Ishikawa (cell line): ENCODE measurements around the gene GNGT1.

Source experiments
- CEBPB ChIP-seq: IDR thresholded peaks from 2 replicates; pipeline ENCODE4 v1.6.1; 2012
- RAD21 ChIP-seq: IDR thresholded peaks from 2 replicates; pipeline ENCODE4 v1.6.1; 2012; ENCODE audit warnings: low read depth
- TF ChIP-seq, protein P1 (sequence below): IDR thresholded peaks from 2 replicates; pipeline ENCODE4 v1.6.1; 2012; ENCODE audit warnings: low read depth, mild to moderate bottlenecking

DNA sequence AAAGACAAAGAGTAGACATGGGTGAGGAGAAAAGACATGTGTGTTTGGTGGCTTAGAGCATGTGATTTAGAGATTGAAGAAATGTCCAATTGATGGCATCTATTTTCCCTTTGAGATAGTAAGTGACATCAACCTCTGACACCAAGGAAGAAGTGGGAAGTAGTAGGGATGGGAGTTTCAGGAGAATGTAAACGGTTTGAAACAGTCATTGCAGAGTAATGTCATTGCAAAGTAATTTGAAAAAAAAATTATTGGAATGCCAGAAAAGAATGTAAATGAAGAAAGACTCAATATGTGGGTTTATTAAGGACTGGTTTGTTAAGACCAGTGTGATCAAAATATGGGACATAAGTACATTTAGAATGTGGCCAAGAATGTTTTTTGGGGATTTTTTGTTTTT lies 41.7 kb downstream of the GNGT1 start:
- TF ChIP-seq, protein P1, sequence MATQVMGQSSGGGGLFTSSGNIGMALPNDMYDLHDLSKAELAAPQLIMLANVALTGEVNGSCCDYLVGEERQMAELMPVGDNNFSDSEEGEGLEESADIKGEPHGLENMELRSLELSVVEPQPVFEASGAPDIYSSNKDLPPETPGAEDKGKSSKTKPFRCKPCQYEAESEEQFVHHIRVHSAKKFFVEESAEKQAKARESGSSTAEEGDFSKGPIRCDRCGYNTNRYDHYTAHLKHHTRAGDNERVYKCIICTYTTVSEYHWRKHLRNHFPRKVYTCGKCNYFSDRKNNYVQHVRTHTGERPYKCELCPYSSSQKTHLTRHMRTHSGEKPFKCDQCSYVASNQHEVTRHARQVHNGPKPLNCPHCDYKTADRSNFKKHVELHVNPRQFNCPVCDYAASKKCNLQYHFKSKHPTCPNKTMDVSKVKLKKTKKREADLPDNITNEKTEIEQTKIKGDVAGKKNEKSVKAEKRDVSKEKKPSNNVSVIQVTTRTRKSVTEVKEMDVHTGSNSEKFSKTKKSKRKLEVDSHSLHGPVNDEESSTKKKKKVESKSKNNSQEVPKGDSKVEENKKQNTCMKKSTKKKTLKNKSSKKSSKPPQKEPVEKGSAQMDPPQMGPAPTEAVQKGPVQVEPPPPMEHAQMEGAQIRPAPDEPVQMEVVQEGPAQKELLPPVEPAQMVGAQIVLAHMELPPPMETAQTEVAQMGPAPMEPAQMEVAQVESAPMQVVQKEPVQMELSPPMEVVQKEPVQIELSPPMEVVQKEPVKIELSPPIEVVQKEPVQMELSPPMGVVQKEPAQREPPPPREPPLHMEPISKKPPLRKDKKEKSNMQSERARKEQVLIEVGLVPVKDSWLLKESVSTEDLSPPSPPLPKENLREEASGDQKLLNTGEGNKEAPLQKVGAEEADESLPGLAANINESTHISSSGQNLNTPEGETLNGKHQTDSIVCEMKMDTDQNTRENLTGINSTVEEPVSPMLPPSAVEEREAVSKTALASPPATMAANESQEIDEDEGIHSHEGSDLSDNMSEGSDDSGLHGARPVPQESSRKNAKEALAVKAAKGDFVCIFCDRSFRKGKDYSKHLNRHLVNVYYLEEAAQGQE: no peak
- TF ChIP-seq CEBPB (no peak), RAD21 (no peak)
